HepG2 (cell line): ENCODE measurements around the gene ARL16. TPM values are rescaled to one million over a fixed set of nuclear protein-coding genes. Genes with fewer than 3 reads are reported as not detected.
A peak's percentile ranks its signal among the peaks of the same experiment; 100 is the strongest.

Source experiments
- HNRNPUL1 ChIP-seq: fragments of 200-400 bp; formaldehyde crosslinking; IDR thresholded peaks from 2 replicates; pipeline ENCODE4 v1.6.1; 2017; ENCODE audit warnings: low read depth, mild to moderate bottlenecking, low read length, moderate library complexity
- IRX3 ChIP-seq: sonication (generic); formaldehyde crosslinking; IDR thresholded peaks from 2 replicates; pipeline ENCODE4 v1.8.1; 2023; ENCODE audit warnings: mild to moderate bottlenecking, low read depth, missing genetic modification reagents, borderline replicate concordance
- MEIS2 ChIP-seq: sonication (generic); formaldehyde crosslinking; IDR thresholded peaks from 2 replicates; pipeline ENCODE4 v1.9.0; 2021; ENCODE audit warnings: mild to moderate bottlenecking, missing genetic modification reagents
- PAX8 ChIP-seq: sonication (generic); formaldehyde crosslinking; IDR thresholded peaks from 2 replicates; pipeline ENCODE4 v1.8.0; 2022; ENCODE audit warnings: mild to moderate bottlenecking, missing genetic modification reagents, borderline replicate concordance
- PITX1 ChIP-seq: sonication (generic); formaldehyde crosslinking; IDR thresholded peaks from 2 replicates; pipeline ENCODE4 v1.5.1; 2020; ENCODE audit warnings: mild to moderate bottlenecking, missing genetic modification reagents
- PRPF4 ChIP-seq: fragments of 200-400 bp; formaldehyde crosslinking; IDR thresholded peaks from 2 replicates; pipeline ENCODE4 v1.6.1; 2016; ENCODE audit warnings: low read length, low read depth; ENCODE audit not compliant: poor library complexity, severe bottlenecking
- SAP130 ChIP-seq: IDR thresholded peaks from 2 replicates; pipeline ENCODE4 v1.6.1; 2016; ENCODE audit warnings: low read depth
- SMAD1 ChIP-seq: sonication (generic); formaldehyde crosslinking; IDR thresholded peaks from 2 replicates; pipeline ENCODE4 v1.4.0; 2020; ENCODE audit warnings: missing genetic modification reagents, low read depth, mild to moderate bottlenecking, borderline replicate concordance
- TP53 ChIP-seq: sonication (generic); formaldehyde crosslinking; conservative IDR thresholded peaks from 2 replicates; pipeline ENCODE4 v1.4.0; 2020; ENCODE audit warnings: missing genetic modification reagents
- ZNF234 ChIP-seq: sonication (generic); formaldehyde crosslinking; conservative IDR thresholded peaks from 2 replicates; pipeline ENCODE4 v1.5.1; 2020; ENCODE audit warnings: mild to moderate bottlenecking, missing genetic modification reagents
- ZNF282 ChIP-seq: fragments of 450-650 bp; IDR thresholded peaks from 2 replicates; pipeline ENCODE4 v1.6.1; 2018; ENCODE audit not compliant: partially characterized antibody
- ZNF317 ChIP-seq: sonication (generic); formaldehyde crosslinking; IDR thresholded peaks from 2 replicates; pipeline ENCODE4 v1.5.0; 2020; ENCODE audit warnings: mild to moderate bottlenecking, missing genetic modification reagents
- ZNF343 ChIP-seq: sonication (generic); formaldehyde crosslinking; IDR thresholded peaks from 2 replicates; pipeline ENCODE4 v1.4.0; 2020; ENCODE audit warnings: mild to moderate bottlenecking, missing genetic modification reagents
- polyA plus RNA-seq, 8 experiments: library from polyadenylated mRNA; depleted of rRNA in 3 of 8; stranded (reverse) in 7 of 8; unstranded in 1 of 8; fragments of >200 nt; fragmentation: Illumina TruSeq in 4 of 8; extraction: Trizol in 4 of 8; gene quantifications; 2 replicates each; pipeline versions ENCODE4 v1.2.1 to v1.2.3, GENCODE V29; 2011 to 2016; ENCODE audit warnings: low read depth in 4 of 8, missing spikeins in 1 of 8, mixed read lengths in 1 of 8; ENCODE audit not compliant: insufficient read depth in 1 of 8
- total RNA-seq, 5 experiments: library from RNA; depleted of rRNA; stranded (reverse); fragments of >200 nt; fragmentation: Illumina TruSeq; extraction: Trizol; gene quantifications; 2 replicates each; pipeline ENCODE4 v1.2.3, GENCODE V29; 2016; ENCODE audit warnings: low read depth in 1 of 5
- TF ChIP-seq, protein P1 (sequence below): IDR thresholded peaks from 2 replicates; pipeline ENCODE4 v1.6.1; 2016; ENCODE audit warnings: missing genetic modification reagents, missing compliant biosample characterization
- TF ChIP-seq, protein P2 (sequence below): sonication (generic); formaldehyde crosslinking; IDR thresholded peaks from 2 replicates; pipeline ENCODE4 v1.4.0; 2020; ENCODE audit warnings: missing genetic modification reagents
- TF ChIP-seq, protein P3 (sequence below): sonication (generic); formaldehyde crosslinking; IDR thresholded peaks from 2 replicates; pipeline ENCODE4 v1.5.0; 2020; ENCODE audit warnings: mild to moderate bottlenecking, missing genetic modification reagents, borderline replicate concordance
- TF ChIP-seq, protein P4 (sequence below): sonication (generic); formaldehyde crosslinking; conservative IDR thresholded peaks from 2 replicates; pipeline ENCODE4 v1.4.0; 2020; ENCODE audit warnings: missing genetic modification reagents
- TF ChIP-seq, protein P5 (sequence below): sonication (generic); formaldehyde crosslinking; IDR thresholded peaks from 2 replicates; pipeline ENCODE4 v1.5.0; 2020; ENCODE audit warnings: mild to moderate bottlenecking, missing genetic modification reagents, borderline replicate concordance

ARL16 gene
- total and polyA plus RNA-seq, 2 of the 13 experiments (the other 11 are each of a cell fraction or from before 2014, with no cell fraction given), result 20.8 to 30.8 TPM

DNA sequence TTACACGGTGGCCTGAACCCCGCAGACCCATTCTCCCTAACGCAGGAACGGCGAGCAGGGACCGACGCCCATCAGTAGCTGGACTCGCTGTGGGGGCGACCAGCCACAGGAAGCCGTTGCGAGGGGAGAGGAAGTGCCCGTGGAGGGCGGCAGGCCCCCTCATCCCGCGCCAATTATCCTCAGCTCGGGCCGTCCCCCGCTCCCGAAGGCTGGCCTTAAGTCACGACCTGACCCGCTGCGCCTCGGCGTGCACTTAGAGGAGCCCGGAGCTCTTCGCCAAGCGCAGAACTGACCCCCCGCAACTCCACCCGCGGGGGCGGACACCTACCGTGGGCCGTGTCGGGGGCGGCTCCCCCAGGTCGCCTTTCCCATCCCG lies 401 bp downstream of the ARL16 start (continued):
- TF ChIP-seq, protein P1, sequence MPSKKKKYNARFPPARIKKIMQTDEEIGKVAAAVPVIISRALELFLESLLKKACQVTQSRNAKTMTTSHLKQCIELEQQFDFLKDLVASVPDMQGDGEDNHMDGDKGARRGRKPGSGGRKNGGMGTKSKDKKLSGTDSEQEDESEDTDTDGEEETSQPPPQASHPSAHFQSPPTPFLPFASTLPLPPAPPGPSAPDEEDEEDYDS, result no peak
- TF ChIP-seq, protein P2, sequence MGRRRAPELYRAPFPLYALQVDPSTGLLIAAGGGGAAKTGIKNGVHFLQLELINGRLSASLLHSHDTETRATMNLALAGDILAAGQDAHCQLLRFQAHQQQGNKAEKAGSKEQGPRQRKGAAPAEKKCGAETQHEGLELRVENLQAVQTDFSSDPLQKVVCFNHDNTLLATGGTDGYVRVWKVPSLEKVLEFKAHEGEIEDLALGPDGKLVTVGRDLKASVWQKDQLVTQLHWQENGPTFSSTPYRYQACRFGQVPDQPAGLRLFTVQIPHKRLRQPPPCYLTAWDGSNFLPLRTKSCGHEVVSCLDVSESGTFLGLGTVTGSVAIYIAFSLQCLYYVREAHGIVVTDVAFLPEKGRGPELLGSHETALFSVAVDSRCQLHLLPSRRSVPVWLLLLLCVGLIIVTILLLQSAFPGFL, result no peak
- no peak for TF ChIP-seq PITX1
- no peak for TF ChIP-seq ZNF317 (CRISPR knock-in tag)
- TF ChIP-seq, protein P3, sequence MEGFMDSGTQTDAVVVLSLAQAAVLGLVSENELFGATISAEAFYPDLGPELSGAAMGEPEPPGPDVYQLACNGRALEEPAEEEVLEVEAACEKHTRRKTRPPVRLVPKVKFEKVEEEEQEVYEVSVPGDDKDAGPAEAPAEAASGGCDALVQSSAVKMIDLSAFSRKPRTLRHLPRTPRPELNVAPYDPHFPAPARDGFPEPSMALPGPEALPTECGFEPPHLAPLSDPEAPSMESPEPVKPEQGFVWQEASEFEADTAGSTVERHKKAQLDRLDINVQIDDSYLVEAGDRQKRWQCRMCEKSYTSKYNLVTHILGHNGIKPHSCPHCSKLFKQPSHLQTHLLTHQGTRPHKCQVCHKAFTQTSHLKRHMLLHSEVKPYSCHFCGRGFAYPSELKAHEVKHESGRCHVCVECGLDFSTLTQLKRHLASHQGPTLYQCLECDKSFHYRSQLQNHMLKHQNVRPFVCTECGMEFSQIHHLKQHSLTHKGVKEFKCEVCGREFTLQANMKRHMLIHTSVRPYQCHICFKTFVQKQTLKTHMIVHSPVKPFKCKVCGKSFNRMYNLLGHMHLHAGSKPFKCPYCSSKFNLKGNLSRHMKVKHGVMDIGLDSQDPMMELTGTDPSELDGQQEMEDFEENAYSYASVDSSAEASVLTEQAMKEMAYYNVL (CRISPR knock-in tag), result no peak
- no peak for TF ChIP-seq IRX3 (CRISPR knock-in tag)
- TF ChIP-seq, protein P4, sequence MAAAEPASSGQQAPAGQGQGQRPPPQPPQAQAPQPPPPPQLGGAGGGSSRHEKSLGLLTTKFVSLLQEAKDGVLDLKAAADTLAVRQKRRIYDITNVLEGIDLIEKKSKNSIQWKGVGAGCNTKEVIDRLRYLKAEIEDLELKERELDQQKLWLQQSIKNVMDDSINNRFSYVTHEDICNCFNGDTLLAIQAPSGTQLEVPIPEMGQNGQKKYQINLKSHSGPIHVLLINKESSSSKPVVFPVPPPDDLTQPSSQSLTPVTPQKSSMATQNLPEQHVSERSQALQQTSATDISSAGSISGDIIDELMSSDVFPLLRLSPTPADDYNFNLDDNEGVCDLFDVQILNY (CRISPR knock-in tag), result no peak
- TF ChIP-seq PRPF4, result no peak
- TF ChIP-seq MEIS2, result no peak
- no peak for TF ChIP-seq ZNF234 (CRISPR knock-in tag)
- TF ChIP-seq, protein P5, sequence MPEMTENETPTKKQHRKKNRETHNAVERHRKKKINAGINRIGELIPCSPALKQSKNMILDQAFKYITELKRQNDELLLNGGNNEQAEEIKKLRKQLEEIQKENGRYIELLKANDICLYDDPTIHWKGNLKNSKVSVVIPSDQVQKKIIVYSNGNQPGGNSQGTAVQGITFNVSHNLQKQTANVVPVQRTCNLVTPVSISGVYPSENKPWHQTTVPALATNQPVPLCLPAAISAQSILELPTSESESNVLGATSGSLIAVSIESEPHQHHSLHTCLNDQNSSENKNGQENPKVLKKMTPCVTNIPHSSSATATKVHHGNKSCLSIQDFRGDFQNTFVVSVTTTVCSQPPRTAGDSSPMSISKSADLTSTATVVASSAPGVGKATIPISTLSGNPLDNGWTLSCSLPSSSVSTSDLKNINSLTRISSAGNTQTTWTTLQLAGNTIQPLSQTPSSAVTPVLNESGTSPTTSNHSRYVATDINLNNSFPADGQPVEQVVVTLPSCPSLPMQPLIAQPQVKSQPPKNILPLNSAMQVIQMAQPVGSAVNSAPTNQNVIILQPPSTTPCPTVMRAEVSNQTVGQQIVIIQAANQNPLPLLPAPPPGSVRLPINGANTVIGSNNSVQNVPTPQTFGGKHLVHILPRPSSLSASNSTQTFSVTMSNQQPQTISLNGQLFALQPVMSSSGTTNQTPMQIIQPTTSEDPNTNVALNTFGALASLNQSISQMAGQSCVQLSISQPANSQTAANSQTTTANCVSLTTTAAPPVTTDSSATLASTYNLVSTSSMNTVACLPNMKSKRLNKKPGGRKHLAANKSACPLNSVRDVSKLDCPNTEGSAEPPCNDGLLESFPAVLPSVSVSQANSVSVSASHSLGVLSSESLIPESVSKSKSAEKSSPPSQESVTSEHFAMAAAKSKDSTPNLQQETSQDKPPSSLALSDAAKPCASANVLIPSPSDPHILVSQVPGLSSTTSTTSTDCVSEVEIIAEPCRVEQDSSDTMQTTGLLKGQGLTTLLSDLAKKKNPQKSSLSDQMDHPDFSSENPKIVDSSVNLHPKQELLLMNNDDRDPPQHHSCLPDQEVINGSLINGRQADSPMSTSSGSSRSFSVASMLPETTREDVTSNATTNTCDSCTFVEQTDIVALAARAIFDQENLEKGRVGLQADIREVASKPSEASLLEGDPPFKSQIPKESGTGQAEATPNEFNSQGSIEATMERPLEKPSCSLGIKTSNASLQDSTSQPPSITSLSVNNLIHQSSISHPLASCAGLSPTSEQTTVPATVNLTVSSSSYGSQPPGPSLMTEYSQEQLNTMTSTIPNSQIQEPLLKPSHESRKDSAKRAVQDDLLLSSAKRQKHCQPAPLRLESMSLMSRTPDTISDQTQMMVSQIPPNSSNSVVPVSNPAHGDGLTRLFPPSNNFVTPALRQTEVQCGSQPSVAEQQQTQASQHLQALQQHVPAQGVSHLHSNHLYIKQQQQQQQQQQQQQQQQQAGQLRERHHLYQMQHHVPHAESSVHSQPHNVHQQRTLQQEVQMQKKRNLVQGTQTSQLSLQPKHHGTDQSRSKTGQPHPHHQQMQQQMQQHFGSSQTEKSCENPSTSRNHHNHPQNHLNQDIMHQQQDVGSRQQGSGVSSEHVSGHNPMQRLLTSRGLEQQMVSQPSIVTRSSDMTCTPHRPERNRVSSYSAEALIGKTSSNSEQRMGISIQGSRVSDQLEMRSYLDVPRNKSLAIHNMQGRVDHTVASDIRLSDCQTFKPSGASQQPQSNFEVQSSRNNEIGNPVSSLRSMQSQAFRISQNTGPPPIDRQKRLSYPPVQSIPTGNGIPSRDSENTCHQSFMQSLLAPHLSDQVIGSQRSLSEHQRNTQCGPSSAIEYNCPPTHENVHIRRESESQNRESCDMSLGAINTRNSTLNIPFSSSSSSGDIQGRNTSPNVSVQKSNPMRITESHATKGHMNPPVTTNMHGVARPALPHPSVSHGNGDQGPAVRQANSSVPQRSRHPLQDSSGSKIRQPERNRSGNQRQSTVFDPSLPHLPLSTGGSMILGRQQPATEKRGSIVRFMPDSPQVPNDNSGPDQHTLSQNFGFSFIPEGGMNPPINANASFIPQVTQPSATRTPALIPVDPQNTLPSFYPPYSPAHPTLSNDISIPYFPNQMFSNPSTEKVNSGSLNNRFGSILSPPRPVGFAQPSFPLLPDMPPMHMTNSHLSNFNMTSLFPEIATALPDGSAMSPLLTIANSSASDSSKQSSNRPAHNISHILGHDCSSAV, result 0 out of 2 replicates have a peak, but pooled peaks have one; percentile 76
- no peak for TF ChIP-seq SAP130 (CRISPR knock-in tag)
- no peak for TF ChIP-seq ZNF282
- TF ChIP-seq SMAD1 (CRISPR knock-in tag), result no peak
- no peak; the same call in 1 of the 2 replicates for TF ChIP-seq ZNF343 (CRISPR knock-in tag)
- TF ChIP-seq TP53 (CRISPR knock-in tag), result no peak
- no peak for TF ChIP-seq PAX8
- TF ChIP-seq HNRNPUL1, result no peak
